D721Med (cell line): ENCODE data around the gene ATP12A.

Source experiments
- DNase-seq: peaks from one replicate; pipeline ENCODE4 v3.0.0; 2011; ENCODE audit warnings: low spot score; ENCODE audit not compliant: insufficient read length
- FAIRE-seq: peaks from 2 replicates; lab custom pipeline; 2011; peaks lifted over from hg19 to GRCh38; lab: Jason Lieb, UNC
- CTCF ChIP-seq: IDR thresholded peaks from 2 replicates; pipeline ENCODE4 v1.5.1; 2012; ENCODE audit warnings: mild to moderate bottlenecking, control low read depth; ENCODE audit not compliant: insufficient read depth; ENCODE audit errors: missing control alignments

ATP12A gene

GRCh38 chr13:24742294-24742693, 62.1 kb downstream of the ATP12A start:
- DNase-seq = no peak
- no peak for TF ChIP-seq CTCF
- no peak for FAIRE-seq

GRCh38 chr13:24742977-24743376, 62.8 kb downstream of the ATP12A start:
- DNase-seq (no peak), FAIRE-seq (no peak)
- TF ChIP-seq CTCF = no peak

- TF ChIP-seq CTCF = no peak
- DNase-seq (no peak), FAIRE-seq (no peak)
These were observed 64.0 kb downstream of the ATP12A start for GRCh38 chr13:24744247-24744646.

GRCh38 chr13:24745516-24745860, 65.3 kb downstream of the ATP12A start:
- FAIRE-seq = no peak
- no peak for TF ChIP-seq CTCF
- DNase-seq = no peak

GRCh38 chr13:24745861-24746617, 65.8 kb downstream of the ATP12A start:
- FAIRE-seq = no peak
- DNase-seq = no peak
- TF ChIP-seq CTCF = no peak

GRCh38 chr13:24746618-24747247, 66.5 kb downstream of the ATP12A start:
- no peak for DNase-seq
- FAIRE-seq = no peak

More at GRCh38 chr13:24746618-24747247, 66.5 kb downstream of the ATP12A start:
- no peak for TF ChIP-seq CTCF
